Motor neuron (in vitro differentiated cells): ENCODE results near the gene PSMA6. TPM values are rescaled to one million over a fixed set of nuclear protein-coding genes. Genes with fewer than 3 reads are reported as not detected.
"Not testable (repeated sequence)": the region's sequence is repeated elsewhere in the genome, so short reads cannot be mapped to it uniquely, and the experiment has no call there.

ENCODE experiments used
- ATAC-seq, 8 experiments: fragments of 200-7000 bp; cut with Tn5 transposase; replicated peaks in 6 of 8; 2 replicates each; pipeline ENCODE4 v1.8.0; 2021; ENCODE audit warnings: mild to moderate bottlenecking in 8 of 8, moderate library complexity in 8 of 8
- H3K27ac ChIP-seq, 2 donors: fragments of 250-450 bp; sonication (Bioruptor Pico); 2 replicates each; pipeline ENCODE4 v1.9.0; 2021; ENCODE audit warnings: antibody characterized with exemption in 2 of 2, mild to moderate bottlenecking in 2 of 2, moderate library complexity in 1 of 2
- H3K4me1 ChIP-seq, 2 donors: fragments of 250-450 bp; sonication (Bioruptor Pico); replicated peaks in 1 of 2; 2 replicates each; pipeline ENCODE4 v1.6.1; 2021; ENCODE audit warnings: antibody characterized with exemption in 2 of 2, mild to moderate bottlenecking in 2 of 2, moderate library complexity in 1 of 2
- H3K4me3 ChIP-seq, 5 donors: fragments of 250-450 bp; sonication (Bioruptor Pico); 2 replicates each; pipeline ENCODE4 v1.9.0; 2021; ENCODE audit warnings: antibody characterized with exemption in 5 of 5, mild to moderate bottlenecking in 5 of 5, moderate library complexity in 4 of 5
- WGBS, 10 experiments: fragments of 450-650 bp; shearing (Covaris generic); methylation state at CpG; one replicate each; pipeline ENCODE4 v1.0.0; 2022; 5-methylcytosine and 5-hydroxymethylcytosine counted together
- in situ Hi-C, 9 experiments: fragments of 400-800 bp; cut with MboI; loops; one replicate each; pipeline ENCODE4 v1.15.0; 2021; ENCODE audit warnings: low sequenced_read_pairs in 9 of 9, low pct_unique_long_range_greater_than_20kb in 2 of 9; ENCODE audit not compliant: unreplicated experiment in 9 of 9
- total RNA-seq, 8 experiments: library from RNA; unstranded; fragments of 300-600 nt; gene quantifications; 2 replicates each; pipeline versions ENCODE4 v1.2.3 to v1.2.4, GENCODE V29; 2022

PSMA6 gene
- total RNA-seq, 8 experiments from 2014 or later, result 224 to 1,035 (median 262) TPM

DNA sequence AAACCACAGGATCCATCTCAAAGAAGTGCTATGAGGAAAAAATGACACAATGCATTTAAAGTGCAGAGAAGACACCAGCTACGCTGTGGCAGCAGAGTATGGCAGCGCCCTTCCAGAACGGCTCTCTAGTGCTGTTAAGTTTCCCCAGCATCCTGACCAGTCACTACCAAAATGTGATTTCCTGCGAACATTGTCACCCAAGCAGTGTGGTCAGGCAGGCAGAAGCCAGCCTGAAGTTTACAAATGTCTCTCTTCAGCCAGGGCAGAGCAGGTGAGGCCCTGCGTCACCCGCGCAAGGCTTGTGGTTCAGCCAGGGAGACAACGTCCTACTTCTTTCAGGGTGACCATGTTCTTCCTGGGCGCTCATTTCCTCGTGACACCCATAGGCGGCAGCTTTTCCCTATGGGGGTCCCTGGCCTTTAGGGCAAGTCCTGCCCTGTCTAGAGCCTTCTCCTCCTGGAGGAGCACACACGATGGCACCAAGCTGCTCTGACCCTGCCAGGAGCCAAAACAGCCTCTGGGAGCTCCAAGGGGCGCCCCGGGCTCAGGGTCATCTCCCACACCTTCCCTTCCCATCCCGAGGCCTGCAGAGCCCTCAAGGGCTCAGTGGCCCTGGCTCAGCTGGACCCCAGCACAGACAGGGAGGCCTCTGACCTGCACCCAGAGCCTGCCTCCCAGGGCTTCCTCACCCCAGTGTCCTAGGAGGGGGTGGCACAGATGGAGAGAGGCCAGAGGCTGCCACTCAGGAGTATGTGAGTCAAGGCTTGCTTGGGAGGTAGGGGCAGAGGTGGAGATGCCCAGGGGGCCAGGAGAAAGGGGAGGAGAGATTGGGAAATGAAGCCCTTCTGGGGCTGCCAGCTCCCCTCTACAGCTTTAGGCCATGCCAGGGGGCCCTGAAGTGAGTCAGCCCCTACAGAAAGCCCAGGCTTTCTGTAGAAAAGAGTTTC lies 41.9 kb downstream of the PSMA6 start:
- ATAC-seq, result no peak
- 83 to 95% (median 92%) methylated on average over 1 to 9 of the region's 15 CpGs; no CpG with 5 or more reads in 6 of the 10 experiments for WGBS, 10 experiments
- H3K4me1 ChIP-seq, result peaks cover 25 to 39% of the 10 kb centered on the region in 2 donors
- no peak overlapping the region for H3K27ac ChIP-seq
- in situ Hi-C loops, result no loop called here
- no peak overlapping the region for H3K4me3 ChIP-seq

- WGBS, 10 experiments, result 40 to 93% (median 88%) methylated on average over 1 to 9 of the region's 13 CpGs; no CpG with 5 or more reads in 1 of the 10 experiments
- in situ Hi-C loops, result no loop called here
- no peak overlapping the region for H3K27ac ChIP-seq
- no peak overlapping the region for H3K4me3 ChIP-seq
- H3K4me1 ChIP-seq, result peaks cover 25 to 39% of the 10 kb centered on the region in 2 donors
- peak in 1 of 8 experiments; percentile 5 for ATAC-seq
Measured at GRCh38 chr14:35335388-35336092, 43.4 kb downstream of the PSMA6 start.

GRCh38 chr14:35336171-35336493 lies 44.0 kb downstream of the PSMA6 start:
- H3K27ac ChIP-seq, H3K4me3 ChIP-seq, in situ Hi-C loops, ATAC-seq: not testable (repeated sequence)
- WGBS, 10 experiments, result 80 to 100% (median 94%) methylated on average over 1 to 3 of the region's 3 CpGs; no CpG with 5 or more reads in 6 of the 10 experiments
- H3K4me1 ChIP-seq, result peaks cover 25 to 39% of the 10 kb centered on the region in 2 donors

DNA sequence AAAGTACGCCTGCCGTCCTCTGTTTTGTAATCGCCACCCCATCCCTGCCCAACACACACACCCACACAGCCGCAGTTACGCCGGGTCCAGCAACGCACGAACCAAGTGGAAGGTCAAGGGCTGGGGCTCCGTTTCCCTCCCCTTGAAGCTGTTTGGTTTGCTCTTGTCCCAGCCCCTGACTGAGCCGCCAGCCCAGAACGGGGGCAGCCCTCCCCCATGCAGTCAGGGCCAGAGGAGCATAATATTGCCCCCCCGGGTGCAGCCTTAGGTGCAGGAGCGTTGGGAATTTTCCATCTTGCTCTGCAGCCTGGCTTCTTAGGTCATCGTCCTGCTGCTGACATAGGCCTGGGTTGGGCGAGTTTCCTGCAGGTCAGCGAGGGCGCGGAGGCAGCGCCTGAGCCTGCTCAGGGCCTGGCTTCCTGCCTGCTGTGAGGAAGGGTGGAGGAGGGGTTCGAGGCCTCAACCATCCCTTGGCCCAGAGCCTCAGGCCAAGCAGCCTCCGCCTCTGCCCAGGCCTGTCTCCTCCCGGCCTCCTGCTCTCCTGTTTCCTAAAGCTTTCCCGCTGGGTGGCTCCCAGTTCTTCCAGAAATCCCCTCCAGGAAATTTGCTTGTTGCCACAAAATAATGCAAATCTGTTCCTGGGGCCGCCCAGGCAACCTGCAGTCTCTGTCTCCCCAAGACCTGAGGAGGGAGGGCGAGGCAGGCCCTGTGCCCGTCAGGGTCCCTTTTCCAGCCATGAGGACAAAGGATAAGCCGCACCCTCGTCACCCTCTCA lies 44.5 kb downstream of the PSMA6 start:
- H3K27ac ChIP-seq, result peak overlapping the region in 1 of 2 donors; percentile 39
- peak in 6 of 8 experiments; percentile 7 to 84 (median 40) for ATAC-seq

GRCh38 chr14:35337269-35338255 lies 45.4 kb downstream of the PSMA6 start:
- no peak overlapping the region for H3K4me3 ChIP-seq
- ATAC-seq, result no peak
- peak overlapping the region in 1 of 2 donors; percentile 39 for H3K27ac ChIP-seq
- WGBS, 10 experiments, result 88 to 100% (median 100%) methylated on average over 1 to 4 of the region's 10 CpGs; no CpG with 5 or more reads in 3 of the 10 experiments
- in situ Hi-C loops, result no loop called here
- H3K4me1 ChIP-seq, result peaks cover 10 to 34% of the 10 kb centered on the region in 2 donors

More for the DNA sequence above, 44.5 kb downstream of the PSMA6 start:
- in situ Hi-C loops, result no loop called here
- H3K4me1 ChIP-seq, result peaks cover 19 to 39% of the 10 kb centered on the region in 2 donors
- no peak overlapping the region for H3K4me3 ChIP-seq
- 29 to 85% (median 57%) methylated on average over 2 to 22 of the region's 28 CpGs; no CpG with 5 or more reads in 4 of the 10 experiments for WGBS, 10 experiments

DNA sequence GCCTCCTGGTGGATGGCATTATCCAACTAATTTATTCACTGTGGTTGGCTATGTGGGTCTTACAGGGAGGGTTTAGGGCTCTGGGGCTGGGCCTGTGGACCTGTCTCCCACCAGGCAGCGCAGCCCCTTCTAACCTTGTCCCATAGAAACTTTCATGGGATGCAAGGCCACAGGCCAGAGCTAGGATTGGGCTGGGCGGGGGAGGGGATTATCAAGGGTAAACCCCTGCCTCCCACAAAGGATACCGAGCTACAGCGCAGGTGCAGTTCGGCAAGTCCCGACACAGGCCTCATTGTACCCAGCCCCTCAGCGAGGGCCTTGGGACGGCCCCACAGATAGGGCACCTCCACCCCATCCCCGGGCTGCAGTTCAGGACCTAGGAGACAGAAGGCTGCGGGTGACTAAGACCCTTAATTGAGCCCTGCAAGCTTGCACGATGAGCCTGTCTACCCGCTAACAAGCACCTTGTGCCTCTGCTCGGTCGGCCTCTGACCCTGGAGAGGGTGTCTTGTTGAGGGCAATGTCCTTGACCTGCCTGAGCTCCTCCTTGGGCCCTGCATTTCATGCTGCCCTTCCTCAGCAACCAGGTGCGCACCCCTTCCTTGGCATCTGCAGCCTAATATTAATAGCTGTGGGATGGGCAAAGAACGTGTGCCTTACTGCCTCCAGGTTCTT lies 46.7 kb downstream of the PSMA6 start:
- WGBS, 10 experiments, result 82 to 100% (median 94%) methylated on average over 1 to 11 of the region's 16 CpGs; no CpG with 5 or more reads in 3 of the 10 experiments
- ATAC-seq, result no peak
- Histone ChIP-seq H3K27ac (no peak overlapping the region), H3K4me1 (peaks cover 6 to 20% of the 10 kb centered on the region in 2 donors), H3K4me3 (no peak overlapping the region)
- in situ Hi-C loops, result no loop called here

DNA sequence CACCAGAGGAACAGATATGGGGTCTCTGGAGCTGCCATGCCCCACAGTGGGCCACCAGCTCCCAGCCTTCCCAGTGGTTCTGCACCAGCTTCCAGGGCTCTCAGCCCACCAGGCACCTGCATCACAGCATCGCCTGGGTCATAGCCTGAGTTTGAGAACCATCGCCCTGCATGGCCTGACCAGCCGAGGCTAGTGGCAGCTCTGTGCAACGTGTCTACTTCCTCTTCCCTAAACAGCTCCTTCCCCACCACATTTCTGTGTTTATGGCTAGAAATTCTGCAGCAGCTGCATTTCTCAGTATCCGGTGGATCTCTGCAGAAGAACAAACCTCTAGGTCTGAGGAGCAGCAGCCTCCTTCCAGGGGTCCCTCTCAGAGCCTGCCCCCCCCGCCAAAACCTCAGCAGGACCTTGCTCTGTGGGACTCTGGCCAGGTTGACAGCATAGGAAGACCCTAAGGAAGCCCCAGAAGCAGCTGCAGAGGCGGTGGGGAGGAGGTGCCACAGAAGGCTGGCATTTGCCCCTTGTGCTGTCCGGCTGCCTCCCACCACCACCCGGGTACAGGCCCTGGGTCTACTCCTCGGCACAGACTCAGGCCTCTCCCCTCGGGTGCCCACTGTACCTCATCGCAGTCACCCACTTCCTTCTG lies 47.7 kb downstream of the PSMA6 start:
- H3K27ac ChIP-seq, result no peak overlapping the region
- 40 to 100% (median 92%) methylated on average over 1 to 6 of the region's 12 CpGs; no CpG with 5 or more reads in 3 of the 10 experiments for WGBS, 10 experiments
- in situ Hi-C loops, result no loop called here
- H3K4me3 ChIP-seq, result no peak overlapping the region
- peaks cover 6 to 19% of the 10 kb centered on the region in 2 donors for H3K4me1 ChIP-seq
- ATAC-seq, result no peak

GRCh38 chr14:35340616-35341453 lies 48.7 kb downstream of the PSMA6 start:
- Histone ChIP-seq H3K27ac (no peak overlapping the region), H3K4me3 (no peak overlapping the region), H3K4me1 (peaks cover 3 to 15% of the 10 kb centered on the region in 2 donors)
- no peak for ATAC-seq
- 83 to 100% (median 95%) methylated on average over 1 to 9 of the region's 14 CpGs; no CpG with 5 or more reads in 2 of the 10 experiments for WGBS, 10 experiments
- in situ Hi-C loops, result no loop called here

DNA sequence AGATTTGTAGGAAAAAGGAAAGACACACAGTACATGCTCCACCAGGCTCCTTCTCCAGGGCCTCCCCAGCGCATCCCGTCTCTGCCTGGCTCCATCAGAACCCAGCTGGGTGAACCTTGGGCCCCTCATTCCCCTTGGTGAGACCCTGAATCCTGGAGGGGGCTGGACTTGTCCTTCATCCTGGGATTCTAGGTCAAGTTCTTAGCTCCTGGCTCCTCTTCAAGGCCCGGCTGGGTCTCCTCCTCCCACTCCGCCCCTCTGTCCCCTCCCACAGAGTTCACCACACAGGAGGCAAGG lies 49.2 kb downstream of the PSMA6 start:
- in situ Hi-C loops, result no loop called here
- peaks cover 2 to 15% of the 10 kb centered on the region in 2 donors for H3K4me1 ChIP-seq
- 0 to 83% (median 23%) methylated on average over 1 to 2 of the region's 4 CpGs; no CpG with 5 or more reads in 6 of the 10 experiments for WGBS, 10 experiments
- peak in 3 of 8 experiments; percentile 5 to 14 (median 13) for ATAC-seq
- H3K4me3 ChIP-seq, result no peak overlapping the region
- H3K27ac ChIP-seq, result no peak overlapping the region

- in situ Hi-C loops, result no loop called here
- ATAC-seq, result peak; percentile 64 to 99 (median 95)
- WGBS, 10 experiments, result 4 to 100% (median 49%) methylated on average over 1 to 5 of the region's 25 CpGs; no CpG with 5 or more reads in 6 of the 10 experiments
- H3K4me3 ChIP-seq, result no peak overlapping the region
- no peak overlapping the region for H3K27ac ChIP-seq
- peaks cover 0 to 9% of the 10 kb centered on the region in 2 donors for H3K4me1 ChIP-seq
Measured at GRCh38 chr14:35341751-35342488, 49.7 kb downstream of the PSMA6 start.
